Panc1 (cell line): ENCODE data around the gene TACR1. TPM values are rescaled to one million over a fixed set of nuclear protein-coding genes. Genes with fewer than 3 reads are reported as not detected.

ENCODE experiments used
- ATAC-seq: fragments of 200-7000 bp; cut with Tn5 transposase; 2 replicates; pipeline ENCODE4 v1.9.1; 2020; ENCODE audit warnings: mild to moderate bottlenecking, moderate library complexity
- BruUV-seq: library from RNA; stranded (reverse); fragments of 400-500 nt; replicated peaks from 2 replicates; lab custom pipeline; 2021; lab: Mats Ljungman, UMichigan
- CTCF ChIA-PET: fragments of 300-600 bp; sonication (Branson Sonifier 250); formaldehyde crosslinking; loops from one replicate; lab custom pipeline; 2022; ENCODE audit warnings: antibody characterized with exemption; lab: Charles Lee
- POLR2A ChIA-PET: fragments of 300-600 bp; sonication (Branson Sonifier 250); formaldehyde crosslinking; loops from one replicate; lab custom pipeline; 2022; ENCODE audit warnings: antibody characterized with exemption; lab: Charles Lee
- DNase-seq: peaks from one replicate; pipeline ENCODE4 v3.0.0-alpha.2; 2010; ENCODE audit warnings: low read depth, low spot score
- H3K27ac ChIP-seq: 2 replicates; pipeline ENCODE4 v1.5.1; 2011; ENCODE audit warnings: mild to moderate bottlenecking, low read length, inconsistent platforms
- H3K27me3 ChIP-seq: fragments of 200-500 bp; sonication (Bioruptor generic); 2 replicates; pipeline ENCODE4 v1.6.0; 2014; ENCODE audit warnings: low read length, inconsistent platforms; ENCODE audit not compliant: control insufficient read depth, insufficient read depth
- H3K36me3 ChIP-seq: fragments of 200-500 bp; sonication (Bioruptor generic); 2 replicates; pipeline ENCODE4 v1.5.1; 2014; ENCODE audit warnings: inconsistent platforms, mild to moderate bottlenecking, low read length, moderate library complexity; ENCODE audit not compliant: control insufficient read depth, insufficient read depth
- H3K4me1 ChIP-seq: 2 replicates; pipeline ENCODE4 v1.5.1; 2011; ENCODE audit warnings: inconsistent platforms, mild to moderate bottlenecking, low read length, moderate library complexity; ENCODE audit not compliant: control insufficient read depth, insufficient read depth
- H3K4me3 ChIP-seq, 2 experiments: 2 replicates each; pipeline ENCODE4 v1.5.1; 2011 to 2012; ENCODE audit warnings: low read depth in 2 of 2, low read length in 2 of 2, mild to moderate bottlenecking in 2 of 2, inconsistent platforms in 1 of 2, moderate library complexity in 1 of 2
- H3K9me3 ChIP-seq: fragments of 200-500 bp; sonication (Bioruptor generic); 2 replicates; pipeline ENCODE4 v1.5.1; 2014; ENCODE audit warnings: low read depth, mild to moderate bottlenecking, inconsistent platforms, low read length, moderate library complexity; ENCODE audit not compliant: control insufficient read depth, insufficient read depth
- POLR2AphosphoS5 ChIP-seq: IDR thresholded peaks from 2 replicates; pipeline ENCODE4 v1.6.1; 2012; ENCODE audit warnings: mild to moderate bottlenecking, low read depth, low read length, moderate library complexity
- SIN3A ChIP-seq: IDR thresholded peaks from 2 replicates; pipeline ENCODE4 v1.6.1; 2012; ENCODE audit warnings: low read depth, mild to moderate bottlenecking, low read length, moderate library complexity, borderline replicate concordance; ENCODE audit not compliant: insufficient read depth
- TCF7L2 ChIP-seq: IDR thresholded peaks from 2 replicates; pipeline ENCODE4 v1.6.1; 2011; ENCODE audit warnings: mild to moderate bottlenecking, low read depth, low read length, inconsistent platforms
- in situ Hi-C: cut with HindIII; loops from 2 replicates; pipeline ENCODE4 v1.10.0; 2016; ENCODE audit warnings: low sequenced_read_pairs, low pct_unique_long_range_greater_than_20kb
- intact Hi-C: fragments of 100-400 bp; cut with micrococcal nuclease; formaldehyde crosslinking; loops from one replicate; pipeline ENCODE4 v1.10.0; 2022; ENCODE audit not compliant: unreplicated experiment
- total RNA-seq: library from RNA; stranded (reverse); gene quantifications from one replicate; pipeline ENCODE4 v1.2.1, GENCODE V29; 2021; ENCODE audit not compliant: unreplicated experiment
- TF ChIP-seq, protein P1 (sequence below): fragments of 450-650 bp; IDR thresholded peaks from 2 replicates; pipeline ENCODE4 v1.5.1; 2017; ENCODE audit warnings: mild to moderate bottlenecking
- TF ChIP-seq, protein P2 (sequence below), 2 experiments: IDR thresholded peaks; 2 replicates each; pipeline ENCODE4 v1.6.1; 2011 to 2012; ENCODE audit warnings: low read depth in 2 of 2, control low read depth in 1 of 2, low read length in 1 of 2, mild to moderate bottlenecking in 1 of 2, moderate library complexity in 1 of 2; ENCODE audit not compliant: insufficient read depth in 1 of 2

The TACR1 gene
- total RNA-seq, 1 experiment from 2014 or later = not detected

DNA sequence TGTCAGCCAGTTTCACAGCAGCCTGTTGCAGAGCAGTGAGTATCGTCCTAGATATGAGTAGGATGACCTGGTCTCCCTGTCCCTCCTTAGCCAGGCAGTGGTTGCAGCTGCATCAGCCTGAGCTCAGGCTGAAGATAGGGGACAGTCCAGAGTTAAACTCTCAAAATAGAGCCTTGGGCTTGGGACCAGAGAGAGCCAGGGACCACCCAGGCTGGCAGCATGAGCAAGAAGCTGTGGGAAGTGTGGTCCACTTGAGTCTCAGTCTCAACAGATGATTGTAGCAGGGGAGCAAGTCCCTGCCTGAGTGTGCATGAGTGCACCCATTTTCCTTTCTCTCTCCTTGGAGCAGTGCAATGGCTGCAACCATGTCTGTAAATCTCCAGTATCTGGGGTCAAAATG is 38.0 kb upstream of the TACR1 start:
- ATAC-seq = no peak
- POLR2A ChIA-PET = no interaction called here
- Histone ChIP-seq H3K4me3 (no peak overlapping the region), H3K27ac (no peak overlapping the region), H3K9me3 (no peaks in the 10 kb centered on the region), H3K4me1 (no peaks in the 10 kb centered on the region), H3K27me3 (no peaks in the 10 kb centered on the region; the same call in 1 of the 2 replicates), H3K36me3 (no peaks in the 10 kb centered on the region)
- in situ Hi-C loops (no loop called here), intact Hi-C loops (loop anchor here (5.0 kb wide), 1 partner anchor 315 kb away; no protein-coding TSS in a partner anchor)
- no peak for DNase-seq
- no TSS peak for BruUV-seq
- CTCF ChIA-PET = no interaction called here
- TF ChIP-seq, protein P1, sequence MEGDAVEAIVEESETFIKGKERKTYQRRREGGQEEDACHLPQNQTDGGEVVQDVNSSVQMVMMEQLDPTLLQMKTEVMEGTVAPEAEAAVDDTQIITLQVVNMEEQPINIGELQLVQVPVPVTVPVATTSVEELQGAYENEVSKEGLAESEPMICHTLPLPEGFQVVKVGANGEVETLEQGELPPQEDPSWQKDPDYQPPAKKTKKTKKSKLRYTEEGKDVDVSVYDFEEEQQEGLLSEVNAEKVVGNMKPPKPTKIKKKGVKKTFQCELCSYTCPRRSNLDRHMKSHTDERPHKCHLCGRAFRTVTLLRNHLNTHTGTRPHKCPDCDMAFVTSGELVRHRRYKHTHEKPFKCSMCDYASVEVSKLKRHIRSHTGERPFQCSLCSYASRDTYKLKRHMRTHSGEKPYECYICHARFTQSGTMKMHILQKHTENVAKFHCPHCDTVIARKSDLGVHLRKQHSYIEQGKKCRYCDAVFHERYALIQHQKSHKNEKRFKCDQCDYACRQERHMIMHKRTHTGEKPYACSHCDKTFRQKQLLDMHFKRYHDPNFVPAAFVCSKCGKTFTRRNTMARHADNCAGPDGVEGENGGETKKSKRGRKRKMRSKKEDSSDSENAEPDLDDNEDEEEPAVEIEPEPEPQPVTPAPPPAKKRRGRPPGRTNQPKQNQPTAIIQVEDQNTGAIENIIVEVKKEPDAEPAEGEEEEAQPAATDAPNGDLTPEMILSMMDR = no peak
- TF ChIP-seq TCF7L2 (no peak), SIN3A (no peak), POLR2AphosphoS5 (no peak)
- TF ChIP-seq, protein P2, sequence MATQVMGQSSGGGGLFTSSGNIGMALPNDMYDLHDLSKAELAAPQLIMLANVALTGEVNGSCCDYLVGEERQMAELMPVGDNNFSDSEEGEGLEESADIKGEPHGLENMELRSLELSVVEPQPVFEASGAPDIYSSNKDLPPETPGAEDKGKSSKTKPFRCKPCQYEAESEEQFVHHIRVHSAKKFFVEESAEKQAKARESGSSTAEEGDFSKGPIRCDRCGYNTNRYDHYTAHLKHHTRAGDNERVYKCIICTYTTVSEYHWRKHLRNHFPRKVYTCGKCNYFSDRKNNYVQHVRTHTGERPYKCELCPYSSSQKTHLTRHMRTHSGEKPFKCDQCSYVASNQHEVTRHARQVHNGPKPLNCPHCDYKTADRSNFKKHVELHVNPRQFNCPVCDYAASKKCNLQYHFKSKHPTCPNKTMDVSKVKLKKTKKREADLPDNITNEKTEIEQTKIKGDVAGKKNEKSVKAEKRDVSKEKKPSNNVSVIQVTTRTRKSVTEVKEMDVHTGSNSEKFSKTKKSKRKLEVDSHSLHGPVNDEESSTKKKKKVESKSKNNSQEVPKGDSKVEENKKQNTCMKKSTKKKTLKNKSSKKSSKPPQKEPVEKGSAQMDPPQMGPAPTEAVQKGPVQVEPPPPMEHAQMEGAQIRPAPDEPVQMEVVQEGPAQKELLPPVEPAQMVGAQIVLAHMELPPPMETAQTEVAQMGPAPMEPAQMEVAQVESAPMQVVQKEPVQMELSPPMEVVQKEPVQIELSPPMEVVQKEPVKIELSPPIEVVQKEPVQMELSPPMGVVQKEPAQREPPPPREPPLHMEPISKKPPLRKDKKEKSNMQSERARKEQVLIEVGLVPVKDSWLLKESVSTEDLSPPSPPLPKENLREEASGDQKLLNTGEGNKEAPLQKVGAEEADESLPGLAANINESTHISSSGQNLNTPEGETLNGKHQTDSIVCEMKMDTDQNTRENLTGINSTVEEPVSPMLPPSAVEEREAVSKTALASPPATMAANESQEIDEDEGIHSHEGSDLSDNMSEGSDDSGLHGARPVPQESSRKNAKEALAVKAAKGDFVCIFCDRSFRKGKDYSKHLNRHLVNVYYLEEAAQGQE (IDR thresholded peaks at IDR 0.05; ENCODE audit: insufficient read depth in 1 of 2, low read depth in 2 of 2, low read length in 1 of 2) = no peak

DNA sequence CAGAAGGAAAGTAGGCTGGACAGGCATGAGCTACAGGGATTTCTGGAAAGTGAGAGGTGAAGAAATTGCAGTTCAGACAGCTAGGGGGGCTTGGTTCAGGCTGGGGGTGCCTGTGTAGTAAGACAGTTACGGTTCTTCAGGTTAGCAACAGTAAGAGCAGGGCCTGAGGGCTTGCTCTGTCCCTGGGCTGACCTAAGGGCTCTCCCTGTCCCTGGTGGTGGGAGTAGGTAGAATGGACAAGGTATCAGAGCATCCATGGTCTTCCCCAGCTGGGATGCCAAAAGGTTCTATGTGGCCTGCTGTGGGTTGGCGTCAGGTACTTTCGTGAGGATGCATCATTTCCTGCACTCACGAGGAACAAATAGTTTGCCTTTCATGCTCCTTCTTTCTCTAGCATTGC is 34.6 kb upstream of the TACR1 start:
- BruUV-seq = no TSS peak
- DNase-seq = no peak
- TF ChIP-seq, protein P2 (IDR thresholded peaks at IDR 0.05; ENCODE audit: insufficient read depth in 1 of 2, low read depth in 2 of 2, low read length in 1 of 2) = no peak
- TF ChIP-seq TCF7L2 (no peak), POLR2AphosphoS5 (no peak), SIN3A (no peak)
- TF ChIP-seq, protein P1 = no peak
- H3K4me3 ChIP-seq = no peak overlapping the region
- ChIA-PET POLR2A (no interaction called here), CTCF (no interaction called here)
- H3K36me3 ChIP-seq = no peaks in the 10 kb centered on the region
- H3K27me3 ChIP-seq = no peaks in the 10 kb centered on the region; the same call in 1 of the 2 replicates
- no peaks in the 10 kb centered on the region for H3K9me3 ChIP-seq
- H3K27ac ChIP-seq = no peak overlapping the region
- in situ Hi-C loops (no loop called here), intact Hi-C loops (no loop called here)
- ATAC-seq = no peak
- H3K4me1 ChIP-seq = no peaks in the 10 kb centered on the region
